ENCODE data around the gene TSSK2. TPM values are rescaled to one million over a fixed set of nuclear protein-coding genes. Genes with fewer than 3 reads are reported as not detected.

The TSSK2 gene
- total and polyA plus RNA-seq, 5 experiments from 2014 or later = not detected

DNA sequence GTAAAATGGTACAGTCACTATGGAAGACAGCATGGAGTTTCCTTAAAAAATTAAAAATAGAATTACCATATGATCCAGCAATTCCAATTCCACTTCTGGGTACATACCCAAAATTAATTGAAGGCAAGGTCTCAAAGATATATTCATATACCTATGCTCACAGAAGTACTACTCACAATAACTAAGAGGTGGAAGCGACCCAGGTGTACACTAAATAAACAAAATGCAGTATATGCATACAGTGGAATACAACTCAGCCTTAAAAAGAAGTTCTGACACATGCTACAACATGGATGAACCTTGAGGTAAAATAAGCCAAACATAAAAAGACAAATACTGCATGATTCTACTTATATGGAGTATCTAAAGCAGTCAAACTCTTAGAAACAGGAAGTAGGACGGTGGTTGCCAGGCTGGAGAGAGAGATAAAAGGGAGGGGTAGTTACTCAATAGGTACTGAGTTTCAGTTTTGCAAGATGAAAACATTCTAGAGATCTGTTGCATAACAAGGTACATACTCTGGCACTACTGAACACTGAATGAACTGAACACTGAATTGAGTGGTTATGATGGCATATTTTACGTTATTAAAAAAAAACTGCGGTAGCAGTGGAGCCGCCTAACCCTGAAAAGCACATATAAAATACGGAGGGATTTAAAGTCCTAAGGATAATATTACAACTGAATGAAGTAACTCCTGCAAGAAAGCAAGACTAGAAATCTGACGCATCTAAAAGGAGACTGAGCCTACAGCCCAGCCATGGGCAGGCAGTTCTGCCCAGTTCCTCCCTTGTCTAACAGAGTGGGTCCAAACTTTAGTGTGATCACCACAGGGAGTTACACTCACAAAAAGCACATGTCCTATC is 21.7 kb upstream of the TSSK2 start:
- POLR2A ChIA-PET = interaction anchor here (0.8 to 9.3 kb wide), 5 partner anchors 9 to 488 kb away, joined by 3 to 112 read pairs (median 5); partner anchors contain the start of genes DGCR2, ESS2 and SLC25A1
- H3K36me3 Mint-ChIP-seq = peaks cover 0 to 2% (median 0%) of the 10 kb centered on the region in 3 donors
- peaks cover 47 to 81% (median 73%) of the 10 kb centered on the region in 4 donors for H3K4me1 Mint-ChIP-seq

DNA sequence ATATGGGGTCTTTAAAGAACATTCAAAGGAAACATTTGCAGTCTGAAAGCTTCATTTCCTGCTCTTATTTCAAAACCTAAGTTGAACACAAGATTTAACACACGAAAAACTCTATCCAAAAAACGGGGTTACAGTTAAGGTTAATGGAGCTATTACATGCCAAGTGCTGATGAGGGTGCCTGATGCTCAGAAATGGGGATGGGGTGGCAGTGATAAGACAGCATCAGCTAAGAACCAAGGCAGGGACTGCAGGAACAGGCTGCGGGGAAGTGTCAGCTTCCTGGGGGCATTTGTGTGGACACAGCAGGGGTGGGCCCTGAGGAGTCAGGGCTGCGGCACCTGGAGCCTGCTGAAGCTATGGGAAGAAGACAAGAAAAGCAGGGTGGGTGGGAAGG is 21.0 kb upstream of the TSSK2 start:
- POLR2A ChIA-PET = interaction anchor here (0.8 to 9.3 kb wide), 6 partner anchors 9 to 487 kb away, joined by 3 to 112 read pairs (median 4); partner anchors contain the start of genes DGCR2, ESS2 and SLC25A1
- peaks cover 0 to 6% (median 0%) of the 10 kb centered on the region in 3 donors for H3K36me3 Mint-ChIP-seq
- H3K4me1 Mint-ChIP-seq = peaks cover 53 to 85% (median 76%) of the 10 kb centered on the region in 4 donors
- ATAC-seq (peak; percentile 8), DNase-seq (no peak)
- H3K9me3 Mint-ChIP-seq = no peaks in the 10 kb centered on the region
- peak overlapping the region; percentile 63 to 88 (median 84) for H3K4me3 Mint-ChIP-seq
- H3K27me3 Mint-ChIP-seq = no peaks in the 10 kb centered on the region
- peak overlapping the region; percentile 93 to 99 (median 97) for H3K27ac Mint-ChIP-seq

More for the DNA sequence above, 21.7 kb upstream of the TSSK2 start:
- ATAC-seq = peak; percentile 87 to 89
- peak overlapping the region; percentile 63 to 88 (median 84) for H3K4me3 Mint-ChIP-seq
- peak overlapping the region; percentile 93 to 99 (median 97) for H3K27ac Mint-ChIP-seq
- H3K9me3 Mint-ChIP-seq = no peaks in the 10 kb centered on the region
- no peaks in the 10 kb centered on the region for H3K27me3 Mint-ChIP-seq
- peak; percentile 24 to 86 (median 64) for DNase-seq

DNA sequence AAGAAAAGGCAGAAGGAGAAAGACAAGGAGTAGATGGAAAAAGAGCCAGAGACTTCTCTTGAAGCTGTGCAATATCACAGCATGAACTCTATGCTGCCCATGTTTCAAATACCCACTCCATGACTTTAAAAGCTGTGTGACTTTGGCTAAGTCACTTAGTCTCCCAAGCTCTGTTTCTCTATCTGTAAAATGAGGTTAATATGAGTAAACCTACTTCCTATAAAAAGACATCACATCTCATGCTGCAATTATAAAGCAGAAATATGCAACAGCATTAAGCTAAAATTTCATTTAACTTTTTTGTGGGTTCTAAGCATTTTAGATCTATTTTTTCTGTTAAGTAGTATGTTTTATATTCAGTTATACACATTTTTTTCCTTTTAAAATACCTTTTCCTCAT is 20.5 kb upstream of the TSSK2 start:
- Mint-ChIP-seq H3K4me3 (peak overlapping the region; percentile 12 to 82 (median 55)), H3K36me3 (peaks cover 0 to 6% (median 0%) of the 10 kb centered on the region in 3 donors), H3K9me3 (no peaks in the 10 kb centered on the region), H3K4me1 (peaks cover 58 to 87% (median 80%) of the 10 kb centered on the region in 4 donors), H3K27me3 (no peaks in the 10 kb centered on the region), H3K27ac (peak overlapping the region; percentile 91 to 99 (median 96))
- ATAC-seq (no peak), DNase-seq (no peak)
- POLR2A ChIA-PET = interaction anchor here (0.6 to 9.3 kb wide), 10 partner anchors 10 to 487 kb away, joined by 3 to 112 read pairs (median 4); partner anchors contain the start of genes CDC45, DGCR2, ESS2 and SLC25A1

DNA sequence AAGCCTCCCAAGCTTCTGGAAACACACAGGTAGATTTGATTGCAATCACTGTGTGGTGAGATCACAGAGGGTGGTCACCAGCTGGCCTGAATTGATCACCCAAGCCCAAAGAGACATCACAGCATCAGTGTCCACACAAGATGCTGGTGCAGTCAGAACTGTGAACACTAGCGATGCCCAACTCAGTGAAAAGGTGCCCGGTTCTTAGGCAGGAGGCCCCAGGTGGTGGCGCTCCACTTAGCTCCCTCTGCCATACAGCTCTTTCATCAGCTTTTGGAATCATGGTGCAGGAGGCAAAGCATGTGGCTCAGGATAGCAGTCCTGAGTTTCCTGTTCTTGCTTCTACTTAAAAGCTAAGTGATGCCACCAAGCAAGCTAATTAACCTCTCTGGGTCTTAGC is 20.0 kb upstream of the TSSK2 start:
- Mint-ChIP-seq H3K36me3 (peaks cover 0 to 10% (median 0%) of the 10 kb centered on the region in 3 donors), H3K4me3 (peak overlapping the region; percentile 12 to 82 (median 55)), H3K27ac (peak overlapping the region; percentile 90 to 99 (median 94)), H3K9me3 (no peaks in the 10 kb centered on the region), H3K4me1 (peaks cover 59 to 87% (median 80%) of the 10 kb centered on the region in 4 donors), H3K27me3 (no peaks in the 10 kb centered on the region)
- POLR2A ChIA-PET = interaction anchor here (0.6 to 9.3 kb wide), 10 partner anchors 11 to 519 kb away, joined by 3 to 112 read pairs (median 4); partner anchors contain the start of genes CDC45, DGCR2, ESS2 and SLC25A1
- ATAC-seq = no peak
- DNase-seq = no peak

DNA sequence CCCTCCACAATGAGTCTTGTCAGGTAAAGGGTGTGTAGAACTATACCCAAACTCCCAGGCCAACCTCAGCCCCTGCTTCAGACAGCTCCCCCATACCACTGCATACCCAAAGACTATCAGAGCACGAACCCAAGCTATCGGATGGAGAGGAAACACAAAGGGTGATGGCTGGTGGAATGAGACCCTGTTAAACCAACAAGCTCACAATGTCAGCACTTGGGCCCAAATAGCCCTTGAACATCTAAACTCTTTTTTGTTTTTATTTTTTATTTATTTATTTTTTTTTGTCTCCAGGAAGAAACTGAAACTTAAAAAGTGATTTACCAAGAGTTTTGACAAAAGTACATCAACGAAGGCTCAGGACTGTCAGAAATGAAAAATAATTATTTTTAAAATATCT is 19.5 kb upstream of the TSSK2 start:
- H3K4me3 Mint-ChIP-seq = peak overlapping the region in 9 of 10 donors; percentile 13 to 82 (median 55)
- peak overlapping the region; percentile 90 to 99 (median 94) for H3K27ac Mint-ChIP-seq
- no peaks in the 10 kb centered on the region for H3K27me3 Mint-ChIP-seq
- peaks cover 60 to 87% (median 80%) of the 10 kb centered on the region in 4 donors for H3K4me1 Mint-ChIP-seq
- peaks cover 0 to 10% (median 0%) of the 10 kb centered on the region in 3 donors for H3K36me3 Mint-ChIP-seq
- POLR2A ChIA-PET = interaction anchor here (0.6 to 9.3 kb wide), 6 partner anchors 11 to 518 kb away, joined by 3 to 112 read pairs (median 6); partner anchors contain the start of genes DGCR2, ESS2 and SLC25A1
- ATAC-seq (no peak), DNase-seq (no peak)
- no peaks in the 10 kb centered on the region for H3K9me3 Mint-ChIP-seq

DNA sequence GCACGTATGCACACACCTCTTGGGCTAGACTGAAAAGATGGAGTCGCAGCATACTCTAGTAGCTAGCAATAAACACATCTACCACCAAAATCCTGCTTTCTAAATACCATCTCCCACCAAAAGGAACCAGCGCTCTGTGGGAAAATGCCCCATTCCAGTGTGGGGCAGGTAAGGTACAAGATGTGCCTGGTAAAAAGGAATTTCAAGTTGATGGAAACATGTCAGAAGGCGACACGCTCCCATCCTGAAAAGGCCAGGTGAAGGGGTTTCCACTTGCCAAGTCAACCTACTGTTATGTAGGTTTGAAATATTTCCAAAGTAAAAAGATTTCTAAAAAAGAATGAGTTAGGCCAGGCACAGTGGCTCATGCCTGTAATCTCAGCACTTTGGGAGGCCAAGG is 17.7 kb upstream of the TSSK2 start:
- Mint-ChIP-seq H3K9me3 (no peaks in the 10 kb centered on the region), H3K27ac (peak overlapping the region in 6 of 10 donors; percentile 10 to 86 (median 32)), H3K36me3 (peaks cover 0 to 11% (median 0%) of the 10 kb centered on the region in 3 donors), H3K27me3 (no peaks in the 10 kb centered on the region), H3K4me3 (no peak overlapping the region), H3K4me1 (peaks cover 56 to 89% (median 81%) of the 10 kb centered on the region in 4 donors)
- no peak for DNase-seq
- ATAC-seq = no peak
- POLR2A ChIA-PET = interaction anchor here (0.8 to 1.0 kb wide), 2 partner anchors 9 to 319 kb away, joined by 4 to 5 read pairs; partner anchors contain the start of genes DGCR2 and MRPL40

DNA sequence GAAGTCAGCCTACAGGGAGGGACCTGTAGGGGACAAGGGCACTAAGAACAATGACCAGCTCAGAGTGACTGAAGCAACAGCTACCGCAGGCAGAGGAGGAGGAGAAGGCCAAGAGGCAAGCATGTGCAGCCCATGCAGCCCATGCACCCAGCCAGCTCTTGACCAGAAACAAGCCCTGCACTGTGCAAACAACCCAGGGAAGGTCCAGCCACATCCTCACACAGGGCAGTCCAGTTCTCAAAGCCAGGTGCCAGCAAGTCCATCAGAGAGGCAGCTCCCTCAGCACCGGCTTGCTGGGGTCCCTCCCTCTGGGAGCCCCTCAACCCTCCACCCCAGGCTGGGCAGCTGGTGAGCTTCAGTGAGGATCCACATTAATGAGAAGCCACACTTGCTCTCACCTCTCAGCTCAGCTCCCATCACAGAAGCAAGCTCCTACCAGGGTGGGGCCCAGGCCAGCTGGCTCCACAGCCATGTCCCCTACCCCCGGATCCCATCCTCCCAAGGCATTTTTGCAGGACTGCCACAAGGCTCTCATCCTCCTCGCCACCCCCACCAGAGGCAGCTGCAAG is 16.0 kb upstream of the TSSK2 start:
- Mint-ChIP-seq H3K4me3 (peak overlapping the region in 8 of 10 donors; percentile 19 to 86 (median 43)), H3K4me1 (peaks cover 51 to 89% (median 81%) of the 10 kb centered on the region in 4 donors), H3K36me3 (peaks cover 0 to 13% (median 0%) of the 10 kb centered on the region in 3 donors), H3K27me3 (no peaks in the 10 kb centered on the region), H3K9me3 (no peaks in the 10 kb centered on the region), H3K27ac (peak overlapping the region; percentile 63 to 90 (median 82))
- POLR2A ChIA-PET = interaction anchor here (1.5 kb wide), 1 partner anchor 30 kb away, joined by 5 read pairs; the partner anchor contains the start of gene ESS2
- ATAC-seq (no peak), DNase-seq (no peak)

DNA sequence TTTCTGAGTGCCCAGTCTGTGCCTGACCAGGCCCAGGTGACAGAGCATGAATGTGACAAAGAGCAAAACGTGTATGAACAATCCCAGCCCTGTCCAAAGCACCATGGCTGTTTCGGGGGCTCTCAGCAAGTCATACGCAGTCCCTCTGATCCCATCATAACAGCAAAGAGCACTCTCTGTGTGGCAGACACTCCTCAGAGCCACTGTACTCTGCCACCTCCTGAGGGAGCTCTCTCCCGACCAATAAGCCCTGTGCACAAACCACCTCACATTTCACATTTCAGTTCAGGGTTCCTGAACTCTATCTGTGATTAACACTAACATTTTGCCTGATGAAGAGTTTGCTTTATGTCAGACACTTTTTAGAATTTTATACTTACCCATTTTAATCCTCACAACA is 15.5 kb upstream of the TSSK2 start:
- peak overlapping the region; percentile 63 to 90 (median 82) for H3K27ac Mint-ChIP-seq
- peaks cover 54 to 91% (median 82%) of the 10 kb centered on the region in 4 donors for H3K4me1 Mint-ChIP-seq
- peak overlapping the region in 7 of 10 donors; percentile 11 to 86 (median 43) for H3K4me3 Mint-ChIP-seq
- peaks cover 0 to 13% (median 0%) of the 10 kb centered on the region in 3 donors for H3K36me3 Mint-ChIP-seq
- no peaks in the 10 kb centered on the region for H3K9me3 Mint-ChIP-seq
- DNase-seq (peak in 2 of 10 donors; percentile 8 to 32), ATAC-seq (peak; percentile 51 to 81)
- POLR2A ChIA-PET = interaction anchor here (0.7 to 1.5 kb wide), 2 partner anchors 15 to 29 kb away, joined by 3 to 5 read pairs; partner anchors contain the start of gene ESS2
- no peaks in the 10 kb centered on the region for H3K27me3 Mint-ChIP-seq

DNA sequence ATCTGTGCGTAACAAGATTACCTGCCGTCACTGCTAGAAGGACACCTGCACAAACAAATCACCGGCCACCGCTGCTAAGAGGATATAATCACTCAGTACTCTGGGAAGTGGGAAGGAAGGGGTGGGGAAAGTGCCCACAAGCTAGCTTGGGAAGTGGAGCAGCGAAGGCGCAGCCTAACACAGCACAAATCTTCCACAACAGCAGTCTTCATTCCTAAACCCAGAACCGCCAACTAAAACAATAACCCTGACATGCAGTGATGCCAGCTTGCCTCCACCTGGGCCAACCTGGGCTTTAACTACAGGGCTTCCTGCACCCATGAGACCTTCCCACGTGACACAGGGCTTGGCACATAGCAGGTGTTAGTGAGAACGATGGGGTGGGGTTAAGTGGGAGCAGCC is 14.0 kb upstream of the TSSK2 start:
- Mint-ChIP-seq H3K27ac (peak overlapping the region; percentile 29 to 88 (median 60)), H3K36me3 (peaks cover 0 to 13% (median 0%) of the 10 kb centered on the region in 3 donors), H3K4me1 (peaks cover 51 to 91% (median 80%) of the 10 kb centered on the region in 4 donors), H3K27me3 (no peaks in the 10 kb centered on the region), H3K4me3 (peak overlapping the region; percentile 0 to 86 (median 44)), H3K9me3 (no peaks in the 10 kb centered on the region)
- no peak for DNase-seq
- POLR2A ChIA-PET = no interaction called here
- ATAC-seq = no peak

DNA sequence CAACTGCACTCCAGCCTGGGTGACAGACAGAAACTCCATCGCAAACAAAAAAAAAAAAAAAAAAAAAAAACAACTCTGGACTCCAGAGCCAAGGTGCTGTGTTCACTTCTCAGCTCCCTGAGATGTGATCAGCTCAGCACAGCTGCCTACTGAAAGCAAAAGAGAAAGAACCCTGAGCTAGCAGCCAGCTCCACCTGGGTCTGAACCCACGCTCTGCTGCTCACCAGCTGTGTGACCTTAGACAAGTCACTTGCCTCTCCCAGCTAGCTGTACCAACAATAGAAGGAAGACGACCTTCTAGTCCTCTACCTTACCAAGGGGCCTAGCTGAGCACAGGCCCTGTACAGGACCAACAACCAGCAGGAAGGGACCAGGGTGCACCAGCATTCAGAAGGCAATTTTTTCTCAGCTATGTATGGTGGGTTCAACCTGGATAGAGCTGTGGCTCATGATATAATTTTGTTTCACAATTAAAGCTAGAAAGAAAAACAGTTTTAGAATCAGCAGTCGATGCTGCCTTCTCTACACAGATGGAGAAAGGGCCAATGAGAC is 12.7 kb upstream of the TSSK2 start:
- Mint-ChIP-seq H3K4me1 (peaks cover 51 to 90% (median 82%) of the 10 kb centered on the region in 4 donors), H3K27ac (peak overlapping the region in 8 of 10 donors; percentile 20 to 70 (median 48)), H3K36me3 (peaks cover 0 to 10% (median 0%) of the 10 kb centered on the region in 3 donors), H3K27me3 (no peaks in the 10 kb centered on the region), H3K9me3 (no peaks in the 10 kb centered on the region), H3K4me3 (peak overlapping the region in 9 of 10 donors; percentile 48 to 93 (median 86))
- ATAC-seq (no peak), DNase-seq (no peak)
- POLR2A ChIA-PET = interaction anchor here (0.6 kb wide), 2 partner anchors 8 to 83 kb away, joined by 3 to 4 read pairs; no protein-coding TSS in a partner anchor

DNA sequence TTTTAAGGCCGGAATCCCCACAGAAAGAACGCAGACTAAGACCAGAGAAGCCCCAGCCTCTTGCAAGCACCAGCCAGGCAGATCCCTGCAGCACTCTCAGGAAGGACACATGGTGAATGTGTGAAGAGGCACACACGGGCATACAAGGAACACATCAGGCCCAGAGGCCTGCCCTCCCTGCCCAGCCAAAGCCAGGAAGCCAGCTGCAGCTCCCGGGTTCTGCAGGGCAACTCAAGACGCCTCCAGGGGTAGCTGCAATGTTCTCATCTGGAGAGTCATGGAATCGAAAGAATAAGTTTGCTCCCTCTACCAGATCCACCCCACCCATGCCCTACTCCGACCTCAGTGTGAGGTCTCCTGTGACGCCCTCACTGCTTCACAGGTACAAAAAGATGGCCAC is 11.2 kb upstream of the TSSK2 start:
- Mint-ChIP-seq H3K36me3 (peaks cover 0 to 7% (median 0%) of the 10 kb centered on the region in 3 donors), H3K9me3 (no peaks in the 10 kb centered on the region), H3K27me3 (no peaks in the 10 kb centered on the region), H3K4me3 (peak overlapping the region; percentile 86 to 94 (median 88)), H3K27ac (peak overlapping the region; percentile 34 to 94 (median 84)), H3K4me1 (peaks cover 45 to 77% (median 74%) of the 10 kb centered on the region in 4 donors)
- POLR2A ChIA-PET = no interaction called here
- no peak for ATAC-seq
- DNase-seq = no peak

Data from naive thymus-derived CD8-positive, alpha-beta T cell (primary cell).